Dedifferentiated amniotic fluid mesenchymal stem cell (primary cell): ENCODE data around the gene SLC35C1.

ENCODE experiments used
- DNase-seq: peaks from one replicate; pipeline ENCODE4 v3.0.0-alpha.2; 2016; ENCODE audit errors: extremely low spot score

SLC35C1 gene

DNA sequence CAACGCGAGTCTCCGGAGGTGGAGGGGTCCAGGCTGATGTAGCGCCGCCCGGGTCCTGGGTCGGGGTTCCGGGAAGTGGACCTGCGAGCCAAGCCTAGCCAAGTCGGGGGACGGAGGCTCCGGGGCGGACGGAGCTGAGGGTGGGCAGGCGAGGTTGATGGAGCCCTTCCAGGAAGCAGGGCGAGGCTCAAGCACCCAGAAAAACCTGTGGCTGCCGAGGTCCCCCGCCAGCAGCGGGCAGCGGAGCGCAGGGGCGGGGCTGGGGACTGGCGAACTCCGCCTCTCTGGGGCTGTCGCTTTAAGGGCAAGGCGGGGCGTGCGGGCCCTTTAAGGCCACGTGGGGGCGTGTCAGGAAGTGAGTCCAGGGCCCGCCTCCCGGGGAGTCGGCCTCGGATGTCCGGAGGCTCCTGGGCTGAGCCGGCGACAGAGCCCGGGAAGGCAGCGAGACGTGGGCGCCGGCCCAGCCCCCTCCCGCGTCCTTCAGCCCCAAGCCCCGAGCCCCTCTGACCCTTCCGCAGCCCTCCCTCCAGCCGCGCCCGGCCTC is at the start of gene SLC35C1:
TSS of gene SLC35C1 (plus strand) at position 389 of the 544 bp plus-strand sequence. CDS start 653 bp downstream, outside the sequence.
- peak; percentile 95 for DNase-seq

DNA sequence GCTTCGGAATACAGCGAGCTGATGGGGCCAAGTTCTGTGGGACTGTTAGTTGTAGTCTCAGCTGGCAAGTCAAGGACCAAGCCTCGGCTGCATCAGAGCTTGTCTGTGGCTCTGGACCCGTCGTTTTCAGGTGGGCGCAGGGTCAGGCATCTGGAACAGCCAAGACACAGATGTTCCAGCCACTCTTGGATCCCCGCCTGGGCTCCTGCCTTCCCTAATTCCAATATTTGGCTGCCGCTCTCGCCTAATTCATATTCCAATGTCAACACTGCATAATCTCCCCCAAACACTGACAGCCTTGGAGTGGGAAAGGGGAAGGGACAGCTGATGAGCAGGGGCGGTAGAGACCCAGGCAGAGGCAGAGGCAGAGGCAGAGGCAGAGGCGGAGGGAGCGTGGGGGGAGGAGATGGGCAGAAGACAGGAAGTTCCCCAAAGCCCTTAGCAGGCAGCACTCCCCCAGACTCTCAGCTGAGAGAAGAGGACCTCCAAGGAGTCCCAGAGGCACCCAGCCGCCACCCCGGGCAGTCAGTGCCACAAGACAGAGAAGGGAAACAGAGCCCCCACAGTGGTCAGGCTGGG is 49.6 kb upstream of the SLC35C1 start:
- no peak for DNase-seq

DNA sequence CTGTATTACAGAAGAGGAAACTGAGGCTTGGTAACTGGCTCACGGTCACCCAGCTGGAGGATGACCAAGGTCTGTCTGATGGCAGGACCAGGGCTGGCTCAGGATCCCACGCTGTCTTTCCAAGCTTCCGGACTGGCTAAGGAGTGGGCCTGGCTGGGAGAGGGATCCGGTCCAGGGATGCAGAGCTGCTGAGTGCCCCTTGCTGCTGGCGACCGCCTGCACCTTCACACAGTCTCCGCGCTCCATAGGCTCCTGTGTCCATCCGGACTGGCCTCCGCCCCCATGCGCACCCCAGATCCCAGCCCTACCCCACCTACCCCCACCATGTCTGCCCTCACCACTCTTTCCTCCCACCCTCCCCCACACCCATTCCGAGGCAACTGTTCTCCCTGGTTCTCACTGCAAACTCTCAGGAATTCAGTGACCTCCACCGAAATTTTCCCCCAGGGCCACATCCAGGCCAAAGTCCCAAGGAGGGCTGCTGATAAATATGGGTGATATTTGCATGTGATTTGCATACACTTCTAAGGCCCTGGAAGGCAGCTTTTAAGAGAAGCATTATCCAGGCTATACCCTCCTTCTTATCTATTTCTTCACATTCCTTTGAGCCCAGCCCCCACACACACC is 48.5 kb upstream of the SLC35C1 start:
- no peak for DNase-seq

DNA sequence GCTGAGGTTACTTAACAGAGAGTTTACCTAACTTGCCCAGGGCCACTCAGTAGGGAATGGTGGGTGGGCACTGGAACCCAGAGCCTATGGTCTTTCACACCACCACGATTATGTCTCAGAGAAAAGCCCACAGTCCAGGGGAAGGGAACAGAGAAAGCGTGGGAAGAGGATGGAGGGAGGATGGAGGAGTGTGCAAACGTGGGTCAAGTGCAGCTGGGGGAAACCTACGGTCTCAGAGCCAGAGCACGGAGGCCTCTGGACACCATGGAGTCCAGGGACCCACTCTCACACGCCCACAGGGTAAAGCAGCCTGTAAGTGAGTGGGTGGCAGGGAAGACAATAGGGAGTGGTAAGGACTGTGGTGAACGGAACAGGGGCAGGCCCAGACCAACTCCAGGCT is 47.3 kb upstream of the SLC35C1 start:
- DNase-seq: no peak

DNA sequence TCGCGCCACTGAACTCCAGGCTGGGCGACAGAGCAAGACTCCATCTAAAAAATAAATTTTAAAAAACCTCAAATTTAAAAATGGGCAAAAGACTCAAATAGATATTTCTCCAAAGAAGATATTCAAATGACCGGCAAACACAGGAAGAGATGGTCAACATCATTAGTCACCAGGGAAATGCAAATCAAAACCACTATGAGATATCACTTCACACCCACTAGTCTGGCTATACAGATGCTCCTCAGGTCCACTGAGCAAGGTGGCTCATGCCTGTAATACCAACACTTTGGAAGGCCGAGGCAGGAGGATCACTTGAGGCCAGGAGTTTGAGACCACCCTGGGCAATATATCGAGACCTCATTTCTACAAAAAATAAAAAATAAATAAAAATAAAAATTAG is 43.3 kb upstream of the SLC35C1 start:
- DNase-seq: no peak

DNA sequence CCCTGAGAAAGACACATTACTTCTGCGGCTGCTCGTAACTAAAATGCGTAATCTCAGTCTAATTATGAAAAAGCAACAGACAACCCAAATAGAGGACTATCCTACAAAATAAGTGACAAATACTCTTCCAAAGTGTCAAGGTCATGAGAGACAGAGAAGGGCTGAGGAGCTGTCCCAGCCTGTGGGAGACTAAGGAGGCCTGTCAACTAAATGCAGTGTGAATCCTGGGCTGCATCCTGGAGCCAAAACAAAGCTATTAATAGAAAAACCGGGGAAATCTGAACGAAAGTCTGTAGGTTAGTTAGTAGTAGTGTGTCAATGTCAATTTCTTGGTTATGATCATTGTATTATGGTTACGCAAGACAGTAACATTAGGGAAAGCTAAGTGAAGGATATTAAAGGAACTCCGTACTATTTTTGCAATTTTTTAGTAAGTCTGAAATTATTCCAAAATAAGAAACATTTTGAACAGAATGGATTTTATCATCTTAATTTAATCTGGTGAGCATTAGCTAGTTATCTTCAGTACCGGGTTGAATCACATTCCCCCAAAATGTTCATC is 39.8 kb upstream of the SLC35C1 start:
- DNase-seq: no peak

DNA sequence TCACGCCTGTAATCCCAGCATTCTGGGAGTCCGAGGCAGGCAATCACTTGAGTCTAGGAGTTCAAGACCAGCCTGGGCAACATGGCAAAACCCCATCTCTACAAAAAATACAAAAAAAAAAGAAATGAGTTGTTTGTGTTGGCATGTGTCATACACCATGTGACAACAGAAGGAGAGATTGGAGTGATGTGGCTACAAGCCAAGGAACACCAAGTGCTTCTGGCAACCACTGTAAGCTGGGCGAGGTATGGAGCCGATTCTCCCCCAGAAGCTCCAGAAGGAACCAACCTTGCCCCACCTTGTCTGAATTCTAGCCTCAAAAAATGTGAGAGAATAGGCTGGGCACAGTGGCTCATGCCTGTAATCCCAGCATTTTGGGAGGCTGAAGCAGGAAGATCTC is 39.1 kb upstream of the SLC35C1 start:
- DNase-seq: no peak

DNA sequence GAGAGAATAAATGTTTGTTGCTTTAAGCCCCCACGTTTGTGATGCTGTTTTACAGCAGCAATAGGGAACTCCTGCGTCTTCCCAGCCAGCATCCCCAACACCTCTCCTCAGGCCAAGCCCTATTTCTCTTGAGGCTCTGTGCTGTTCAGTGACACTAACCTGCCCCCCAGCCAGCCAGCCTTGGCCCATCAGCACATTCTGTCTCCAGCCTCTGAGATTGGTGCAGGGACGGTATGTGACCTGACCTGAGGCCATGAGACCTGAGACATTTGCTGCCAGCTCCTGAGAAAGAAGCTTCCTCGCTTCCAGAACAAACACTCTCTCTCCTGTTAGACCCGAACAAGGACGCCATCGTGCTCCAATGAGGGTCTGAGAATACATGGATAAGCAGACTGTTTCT is 38.5 kb upstream of the SLC35C1 start:
- no peak for DNase-seq

DNA sequence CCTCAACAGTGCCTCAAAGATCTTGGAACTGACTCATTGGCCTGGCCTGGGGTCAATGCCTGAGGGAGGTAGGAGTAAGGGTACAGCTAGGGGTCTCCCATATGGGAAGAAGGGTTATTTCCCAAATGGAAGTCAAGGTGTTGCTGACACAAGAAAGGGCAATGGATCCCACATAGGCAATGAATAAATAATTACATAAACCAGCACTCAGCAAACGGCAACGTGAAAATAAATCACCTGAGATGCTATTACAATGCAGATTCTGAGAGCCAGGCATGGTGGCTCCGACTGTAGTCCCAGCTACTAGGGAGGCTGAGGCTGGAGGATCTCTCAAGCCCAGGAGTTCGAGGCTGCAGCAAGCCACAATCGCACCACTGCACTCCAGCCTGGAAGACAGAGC is 36.5 kb upstream of the SLC35C1 start:
- DNase-seq: no peak

DNA sequence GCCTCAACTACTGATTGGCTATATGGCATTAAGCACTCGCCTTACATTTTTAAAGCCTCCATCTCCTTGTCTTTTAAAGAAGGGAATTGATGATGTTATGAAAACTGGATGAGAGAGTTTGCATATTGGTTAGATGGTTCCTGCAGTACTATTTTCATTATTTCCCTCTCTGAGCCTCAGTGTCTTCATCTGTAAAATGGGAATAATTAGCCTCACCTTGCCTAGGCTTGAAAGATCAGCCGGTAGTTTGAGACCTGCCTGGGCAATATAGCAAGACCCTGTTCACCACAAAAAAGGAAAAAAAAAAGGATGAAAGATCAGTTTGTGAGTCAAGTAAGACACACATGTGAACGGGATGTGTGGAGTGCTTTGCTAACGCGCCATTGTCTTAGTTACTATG is 35.0 kb upstream of the SLC35C1 start:
- DNase-seq: no peak

DNA sequence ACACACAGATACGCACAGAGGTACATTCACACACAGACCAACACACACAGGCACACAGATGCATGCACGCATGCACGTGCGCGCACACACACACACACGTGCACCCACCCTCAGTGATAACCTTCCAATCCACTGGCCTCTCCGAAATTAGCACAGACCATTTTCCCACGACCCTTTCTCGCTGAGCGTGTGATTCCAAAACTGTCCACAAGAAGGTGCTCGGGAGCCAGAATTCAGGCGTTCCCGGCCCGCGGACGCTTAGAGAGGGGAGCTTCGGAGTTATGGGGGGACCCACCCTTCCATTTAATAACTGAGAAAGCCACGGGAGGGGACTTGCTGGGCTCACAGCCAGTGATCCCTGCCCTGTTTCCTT is 33.8 kb upstream of the SLC35C1 start:
- DNase-seq: peak; percentile 65

DNA sequence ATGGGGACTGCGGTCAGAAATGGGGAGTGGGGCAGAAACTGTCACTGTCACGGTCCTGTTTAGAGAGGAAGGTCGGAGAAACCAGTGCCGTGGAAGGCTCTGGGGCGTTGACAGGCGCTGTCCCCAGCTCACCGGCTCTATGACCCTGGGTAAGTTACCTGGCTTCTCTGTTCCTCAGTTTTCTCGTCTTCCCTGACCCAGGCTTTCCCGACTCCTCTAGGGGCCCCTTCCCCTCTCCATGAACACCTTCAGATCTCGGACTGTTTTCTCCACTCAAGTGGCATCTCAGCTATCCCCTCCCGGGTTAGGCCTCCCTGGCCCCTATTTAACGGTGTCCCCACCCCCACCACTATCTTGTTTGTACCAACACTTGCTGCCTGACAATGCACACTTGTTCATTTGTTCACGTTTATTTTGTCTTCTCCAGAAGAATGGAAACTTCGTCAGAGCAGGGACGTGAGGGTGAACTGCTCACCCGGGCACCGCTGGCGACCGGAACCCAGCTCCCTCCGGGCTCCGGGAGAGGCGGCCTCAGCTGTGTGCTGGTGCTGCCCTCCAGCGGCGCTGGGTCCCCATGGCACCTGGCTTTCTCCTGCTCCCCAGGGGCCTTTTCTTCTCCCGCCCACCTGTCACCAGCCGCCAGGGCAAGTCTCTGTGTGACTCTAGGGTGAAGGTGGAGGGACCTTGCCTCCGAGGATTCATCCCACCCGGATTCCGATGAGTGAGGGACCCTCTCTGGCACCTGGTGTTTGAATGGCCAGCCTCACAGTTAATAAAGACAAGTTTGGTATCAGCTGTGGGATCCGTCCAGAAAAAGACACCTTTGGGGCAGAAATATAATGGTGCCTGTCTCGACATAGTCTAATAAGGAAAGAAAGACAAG is 33.1 kb upstream of the SLC35C1 start:
- DNase-seq: peak; percentile 71

DNA sequence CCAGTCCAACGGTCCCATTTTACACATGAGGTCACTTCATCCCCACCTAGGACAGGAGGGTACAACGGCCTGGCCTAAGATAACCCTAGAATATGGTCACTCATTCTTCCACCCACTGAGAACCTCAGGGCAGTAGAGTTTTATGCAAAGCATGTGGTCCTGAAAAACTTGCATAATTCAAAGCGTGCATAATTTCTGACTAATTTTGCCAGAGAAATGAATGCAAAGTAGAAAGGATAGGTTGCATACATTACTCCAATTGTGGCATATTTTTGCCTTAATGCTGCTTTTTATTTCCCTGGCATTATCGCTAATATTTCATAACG is 32.5 kb upstream of the SLC35C1 start:
- DNase-seq: no peak

DNA sequence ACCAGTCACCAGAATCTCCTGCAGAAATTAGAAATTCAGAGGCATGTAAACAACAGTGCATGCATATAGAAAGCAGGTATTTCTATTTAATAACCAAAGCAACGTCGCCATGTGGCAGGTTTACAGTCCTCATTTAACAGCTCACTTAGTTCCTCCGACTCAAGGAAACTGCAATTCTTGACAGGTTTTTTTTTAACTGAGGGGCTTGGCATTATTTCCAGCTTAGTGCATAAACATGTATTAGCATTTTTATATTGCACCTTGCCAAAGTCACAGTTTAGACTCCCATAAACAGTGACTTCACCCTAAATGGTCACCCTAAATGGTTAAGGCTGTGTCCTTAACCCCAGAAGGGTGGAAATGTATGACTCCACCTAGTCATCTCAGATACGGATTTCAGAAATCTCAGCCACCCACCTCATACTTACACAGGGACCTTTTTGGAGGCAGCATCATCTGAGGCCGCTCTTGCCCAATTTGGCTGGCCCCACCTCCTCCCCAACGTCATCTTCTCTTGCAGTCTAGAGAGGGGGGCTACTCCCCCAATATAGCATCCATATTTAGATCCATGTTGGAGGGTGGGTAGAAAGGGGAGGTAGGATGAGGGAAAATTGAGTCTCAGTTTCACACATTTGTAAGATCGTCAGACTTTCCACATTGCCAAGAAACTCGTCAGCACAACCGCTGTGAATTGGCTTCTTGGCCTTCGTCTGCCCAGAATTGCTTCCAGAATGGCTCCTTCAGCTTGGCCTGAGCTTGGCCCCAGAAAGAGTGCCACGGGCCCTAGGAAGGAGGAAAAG is 31.8 kb upstream of the SLC35C1 start:
- DNase-seq: no peak

DNA sequence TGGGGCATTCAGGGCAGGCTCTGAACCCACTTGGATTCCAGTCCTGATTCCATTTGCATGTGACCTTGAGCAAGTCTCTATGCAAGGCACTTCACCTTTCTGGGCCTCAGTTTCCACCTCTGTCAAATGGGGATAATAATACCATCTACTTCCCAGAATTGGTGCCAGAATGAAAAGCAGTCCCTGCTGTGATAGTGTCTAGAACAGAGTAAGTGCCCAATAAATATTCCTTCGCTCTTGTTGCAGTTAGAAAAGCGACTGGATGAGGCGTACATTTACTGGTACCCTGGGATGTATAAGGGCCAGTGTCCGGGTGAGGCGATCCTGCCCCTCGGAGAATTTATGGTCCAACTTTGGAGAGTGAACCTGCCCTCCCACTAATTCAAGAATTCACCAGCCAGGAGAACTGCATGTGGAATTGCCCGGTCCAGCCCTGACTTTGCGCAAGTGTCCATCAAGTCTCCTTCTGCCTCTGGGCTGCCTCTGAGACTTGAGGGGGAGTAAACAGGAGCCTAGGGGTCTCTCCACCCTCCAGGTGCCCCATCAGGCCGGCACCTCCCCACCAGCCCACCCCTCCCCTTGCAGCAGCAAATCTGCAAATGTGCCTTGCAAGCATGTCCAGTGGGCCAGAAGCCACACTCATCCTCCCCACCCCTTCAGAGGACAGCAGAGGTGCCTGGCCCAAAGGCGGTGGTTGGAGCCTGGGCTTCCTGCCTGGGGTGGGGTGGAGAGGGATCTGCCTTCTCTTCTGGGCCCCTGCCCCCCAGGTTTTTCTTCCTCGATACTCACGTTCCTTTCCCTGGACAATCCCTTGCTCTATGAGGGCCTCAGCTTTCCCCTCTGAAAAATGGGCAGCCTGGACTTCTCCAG is 30.9 kb upstream of the SLC35C1 start:
- DNase-seq: no peak

DNA sequence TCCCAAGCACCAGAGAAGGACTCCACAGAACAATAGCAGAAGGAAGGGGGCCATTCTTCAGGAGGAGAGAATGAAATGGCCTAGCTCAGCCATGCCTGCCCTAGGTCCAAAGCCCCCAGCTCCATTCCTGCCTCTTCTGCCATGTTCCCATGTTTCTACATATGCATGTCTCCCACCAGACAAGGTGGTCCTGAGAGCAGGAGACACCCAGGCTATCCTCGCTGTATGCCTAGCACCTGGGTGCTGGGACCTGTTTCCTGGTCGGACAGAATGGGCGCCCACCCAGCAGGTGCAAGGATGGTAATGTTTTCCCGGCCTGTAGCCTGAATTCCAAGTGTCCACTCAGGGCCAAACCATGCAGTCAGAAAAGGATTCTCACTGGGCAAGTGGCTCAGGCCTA is 30.2 kb upstream of the SLC35C1 start:
- no peak for DNase-seq

DNA sequence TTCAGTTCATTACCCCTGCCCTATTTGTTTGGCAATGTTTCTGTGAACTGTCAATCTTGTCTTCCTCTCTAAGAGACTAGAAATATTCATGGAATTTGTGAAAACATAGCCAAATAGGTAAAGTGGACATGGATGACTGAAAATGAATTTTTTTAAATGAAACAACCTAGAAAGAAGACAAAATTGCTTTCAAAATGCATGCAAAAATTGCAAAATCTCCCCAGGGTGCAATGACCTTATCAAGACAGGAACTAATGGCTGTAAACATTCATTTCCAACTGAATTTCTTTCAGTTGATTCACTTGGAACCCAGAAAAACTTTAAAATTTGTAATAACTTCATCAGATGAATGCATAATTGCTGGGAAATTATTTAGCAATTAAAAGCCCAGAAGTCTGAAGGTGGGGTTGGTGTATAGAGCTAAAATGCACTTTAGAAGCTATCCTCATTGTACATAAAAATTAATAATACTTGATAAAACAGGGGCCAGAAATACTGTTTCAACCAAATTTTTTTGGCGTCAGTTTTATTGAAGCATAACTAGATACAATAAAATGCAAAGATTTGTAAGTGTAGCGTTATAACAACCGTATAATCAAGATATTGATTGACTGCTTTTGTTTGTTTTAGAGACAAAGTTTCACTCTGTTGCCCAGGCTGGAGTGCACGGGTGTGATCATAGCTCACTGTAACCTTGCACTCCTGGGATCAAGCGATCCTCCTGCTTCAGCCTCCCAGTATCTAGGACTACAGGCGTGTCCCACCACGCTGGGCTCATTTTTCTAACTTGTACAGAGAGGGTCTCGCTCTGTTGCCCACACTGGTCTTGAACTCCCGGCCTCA is 27.6 kb upstream of the SLC35C1 start:
- no peak for DNase-seq

DNA sequence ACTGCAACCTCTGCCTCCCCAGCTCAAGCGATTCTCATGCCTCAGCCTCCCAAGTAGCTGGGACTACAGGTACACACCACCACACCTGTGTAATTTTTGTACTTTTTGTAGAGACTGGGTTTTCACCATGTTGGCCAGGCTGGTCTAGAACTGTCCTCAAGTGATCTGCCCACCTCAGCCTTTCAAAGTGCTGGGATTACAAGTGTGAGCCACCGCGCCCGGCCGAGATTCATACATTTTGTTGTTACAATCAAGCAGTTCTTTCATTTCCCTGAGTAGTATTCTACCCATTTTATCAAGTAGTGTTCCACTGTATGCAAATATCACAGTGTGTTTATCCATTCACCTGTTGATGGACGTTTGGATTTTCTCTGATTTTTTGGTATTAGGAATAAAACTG is 26.6 kb upstream of the SLC35C1 start:
- no peak for DNase-seq

DNA sequence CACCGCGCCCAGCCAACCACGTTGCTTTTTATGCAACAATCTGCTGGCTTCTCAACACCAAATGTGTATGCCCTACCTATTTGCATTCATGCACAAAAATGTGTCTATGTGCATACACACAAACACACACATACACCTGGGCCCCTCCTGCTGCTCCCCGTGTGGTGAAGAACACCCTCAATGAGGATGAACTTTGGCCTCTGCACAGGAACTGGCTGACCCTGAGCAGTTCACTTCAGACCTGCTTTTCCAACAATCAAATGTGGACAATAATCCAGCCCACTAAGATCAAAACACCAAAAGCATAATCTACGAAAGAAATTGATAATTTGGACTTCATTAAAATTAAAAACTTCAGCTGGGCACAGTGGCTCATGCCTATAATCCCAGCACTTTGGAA is 25.3 kb upstream of the SLC35C1 start:
- no peak for DNase-seq

DNA sequence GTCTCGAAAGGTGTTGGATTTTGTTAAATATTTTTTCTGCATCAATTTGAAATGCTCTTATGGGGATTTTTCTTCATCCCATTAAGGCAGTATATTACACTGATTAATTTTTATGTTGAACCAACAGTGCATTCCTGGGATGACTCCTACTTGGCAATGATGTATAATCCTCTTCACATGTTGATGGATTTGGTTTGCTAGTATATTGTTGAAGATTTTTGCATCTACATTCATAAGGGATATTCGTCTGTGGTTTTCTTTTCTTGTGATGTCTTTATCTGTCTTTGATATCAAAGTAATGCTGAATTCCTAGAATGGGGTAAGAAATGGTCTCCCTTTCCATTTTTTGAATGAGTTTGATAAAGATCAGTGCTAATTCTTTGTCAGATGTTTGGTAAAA is 18.7 kb upstream of the SLC35C1 start:
- no peak for DNase-seq
